EH (cell line): ENCODE measurements around the gene ZNF540.
"Not testable (repeated sequence)": the region's sequence is repeated elsewhere in the genome, so short reads cannot be mapped to it uniquely, and the experiment has no call there.

Source experiments
- DNase-seq: peaks from one replicate; pipeline ENCODE4 v3.0.0-alpha.2; 2015; ENCODE audit warnings: low read depth

Gene ZNF540

GRCh38 chr19:37594304-37594981, at the start of gene ZNF540, which contains the start of gene ZNF571:
TSS of gene ZNF540 (plus strand) at chr19:37594876. CDS start at chr19:37598448, 3,572 bp downstream.
TSS of gene ZNF571 (minus strand) at chr19:37594792. CDS start at chr19:37586676, 8,116 bp downstream.
- DNase-seq = peak; percentile 86

- DNase-seq = peak; percentile 39
Observed at GRCh38 chr19:37551129-37551993, 43.3 kb upstream of the ZNF540 start.

- DNase-seq = no peak
Observed at GRCh38 chr19:37563518-37563917, 31.2 kb upstream of the ZNF540 start.

- DNase-seq = no peak
Observed at GRCh38 chr19:37564624-37565369, 29.9 kb upstream of the ZNF540 start.

DNA sequence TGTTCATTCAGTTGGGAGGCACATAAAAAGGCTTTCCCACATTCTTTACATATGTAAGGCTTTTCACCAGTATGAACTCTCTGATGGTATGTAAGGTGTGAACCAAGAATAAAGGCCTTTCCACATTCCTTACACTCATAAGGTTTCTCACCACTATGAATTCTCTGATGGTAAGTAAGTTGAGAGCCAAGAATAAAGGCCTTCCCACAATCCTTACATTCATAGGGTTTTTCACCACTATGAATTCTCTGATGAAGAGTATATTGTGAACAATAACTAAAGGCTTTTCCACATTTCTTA, 29.4 kb upstream of the ZNF540 start:
- DNase-seq = no peak

GRCh38 chr19:37572203-37572602, 22.5 kb upstream of the ZNF540 start:
- peak; percentile 30 for DNase-seq

- DNase-seq = no peak
Observed at GRCh38 chr19:37583340-37583739, 11.3 kb upstream of the ZNF540 start.

- no peak for DNase-seq
Observed at GRCh38 chr19:37593996-37594303, 726 bp upstream of the ZNF540 start.

GRCh38 chr19:37594982-37595382, 306 bp downstream of the ZNF540 start:
- DNase-seq = no peak

DNA sequence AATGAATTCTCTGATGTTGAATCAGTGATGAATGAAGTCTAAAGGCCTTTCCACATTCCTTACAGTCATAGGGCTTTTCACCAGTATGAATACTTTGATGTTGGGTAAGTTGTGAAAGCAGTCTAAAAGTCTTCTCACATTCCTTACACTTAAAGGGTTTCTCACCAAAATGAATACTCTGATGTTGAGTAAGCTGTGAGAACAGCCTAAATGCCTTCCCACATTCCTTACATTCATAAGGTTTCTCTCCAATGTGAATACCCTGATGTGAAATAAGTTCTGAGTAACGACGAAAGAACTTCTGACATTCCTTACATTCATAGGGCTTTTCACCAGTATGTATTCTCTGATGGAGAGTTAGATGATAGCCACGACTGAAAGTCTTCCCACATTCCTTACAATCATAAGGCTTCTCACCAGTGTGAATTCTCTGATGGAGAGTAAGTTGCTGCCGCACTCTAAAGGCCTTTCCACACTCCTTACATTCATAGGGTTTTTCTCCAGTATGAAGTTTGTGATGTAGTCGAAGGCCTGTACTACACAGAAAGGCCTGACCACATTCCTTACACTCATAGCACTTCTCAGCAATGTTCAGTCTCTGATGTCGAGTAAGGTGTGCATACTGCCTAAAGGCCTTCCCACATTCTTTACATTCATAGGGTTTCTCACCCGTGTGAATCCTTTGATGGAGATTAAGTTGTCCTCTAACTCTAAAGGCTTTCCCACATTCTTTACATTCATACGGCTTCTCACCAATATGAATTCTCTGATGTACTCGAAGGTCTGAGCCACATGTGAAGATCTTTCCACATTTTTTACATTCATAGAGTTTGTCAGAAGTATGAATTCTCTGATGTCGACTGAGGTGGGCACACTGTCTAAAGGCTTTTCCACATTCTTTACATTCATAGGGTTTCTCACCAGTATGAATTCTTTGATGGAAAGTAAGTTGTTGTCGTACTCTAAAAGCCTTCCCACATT, 40.7 kb downstream of the ZNF540 start:
- DNase-seq = peak; percentile 10

GRCh38 chr19:37654118-37654517, 59.4 kb downstream of the ZNF540 start:
- DNase-seq = no peak

DNA sequence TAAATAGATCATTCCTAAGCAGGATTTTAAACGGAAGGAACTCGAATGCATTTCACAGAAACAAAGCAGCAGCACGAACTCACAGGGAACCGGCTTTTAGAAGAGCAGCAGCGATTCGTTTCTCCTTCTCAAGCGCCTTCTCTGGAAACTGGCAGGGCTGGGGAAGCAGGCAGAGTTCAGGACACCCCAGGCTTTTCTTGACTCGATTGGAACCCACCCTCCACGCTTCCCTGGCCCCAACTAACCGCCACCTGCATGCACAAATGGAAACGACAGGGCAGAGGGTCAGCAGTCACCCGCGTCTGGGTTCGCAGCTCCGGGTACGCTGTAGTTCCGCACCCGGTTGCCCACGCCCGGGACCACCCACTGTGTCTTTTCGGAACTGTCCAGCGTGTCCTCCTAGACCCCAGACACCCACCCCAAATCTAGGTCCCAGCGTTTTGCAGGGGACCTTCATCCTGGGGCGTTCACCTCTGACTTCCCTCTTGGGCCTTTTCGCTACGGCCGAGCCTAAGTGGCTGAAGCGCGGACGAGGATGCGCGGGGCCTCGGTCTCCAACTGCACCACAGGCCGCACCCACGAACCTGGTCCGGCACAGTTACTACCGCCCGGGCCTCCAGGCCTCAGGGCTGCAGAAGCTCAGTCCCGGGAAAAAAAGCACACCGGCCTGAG, 60.1 kb downstream of the ZNF540 start:
- peak; percentile 37 for DNase-seq

DNA sequence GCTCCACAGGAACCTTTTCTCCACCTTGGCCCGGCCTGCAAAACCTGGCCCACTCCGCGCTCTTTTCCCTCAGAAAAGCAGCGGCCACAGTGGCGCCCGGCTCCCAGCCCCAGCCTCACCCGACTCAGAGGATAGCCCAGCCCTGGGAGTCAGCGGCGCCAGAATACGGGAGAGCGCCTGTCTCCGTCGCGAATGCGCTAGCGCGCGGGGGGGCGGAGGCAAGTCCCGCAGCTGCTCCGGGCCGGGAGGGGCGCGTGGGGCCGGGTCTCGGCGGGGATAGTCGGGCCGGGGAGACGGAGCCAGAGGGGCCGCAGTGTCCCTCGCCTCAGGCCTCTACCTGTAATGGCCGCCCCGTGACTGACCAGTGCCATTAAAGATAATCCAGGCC, 60.6 kb downstream of the ZNF540 start, which contains the start of gene ZFP30:
ZFP30 (minus strand) TSS at position 165 of the 388 bp plus-strand sequence. CDS start 7,643 bp downstream, outside the sequence.
- peak; percentile 89 for DNase-seq

DNA sequence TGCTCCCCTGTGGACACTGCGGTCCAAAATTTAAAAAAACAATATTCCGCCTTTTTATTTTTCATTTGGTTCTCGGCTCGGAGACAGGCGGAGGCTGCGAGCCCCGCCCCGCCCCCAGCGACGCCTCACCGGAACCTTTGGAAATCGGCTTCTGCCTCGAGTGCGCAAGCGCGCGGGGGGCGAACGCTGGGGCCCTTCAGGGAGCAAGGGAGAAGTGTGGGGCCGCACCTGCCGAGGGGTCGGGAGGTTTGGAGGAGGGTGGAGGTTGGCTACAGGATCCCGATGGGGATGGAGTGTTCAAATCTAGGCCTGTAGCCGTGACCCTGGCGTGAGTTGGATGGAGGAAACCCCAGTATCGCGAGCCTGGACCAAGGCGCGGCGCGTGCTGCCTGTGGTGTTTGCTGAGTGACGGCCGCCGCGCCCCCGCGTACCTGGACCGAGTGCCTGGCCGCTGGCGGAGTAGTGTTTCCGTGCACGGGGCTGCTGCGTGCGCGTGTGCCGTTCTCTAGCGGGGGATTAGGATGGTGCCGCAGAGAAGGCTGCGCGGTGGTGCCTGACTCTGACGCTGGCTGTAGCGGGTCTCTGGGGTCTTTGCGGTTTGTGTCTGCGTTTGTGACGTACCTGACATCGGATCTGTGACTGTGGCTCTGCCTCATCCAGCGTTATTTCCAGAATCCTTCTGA, 61.2 kb downstream of the ZNF540 start:
- DNase-seq = peak; percentile 82

- not testable (repeated sequence) for DNase-seq
Observed at GRCh38 chr19:37657157-37657556, 62.5 kb downstream of the ZNF540 start.
